Activated CD8-positive, alpha-beta T cell treated with anti-CD3 and anti-CD28 coated beads, Interleukin-2, amount 10 ng/mL, durations not matched to agents 7 days and 5 days (primary cell): ENCODE data around the gene RNF214. TPM values are rescaled to one million over a fixed set of nuclear protein-coding genes. Genes with fewer than 3 reads are reported as not detected.
"Not testable (repeated sequence)": the region's sequence is repeated elsewhere in the genome, so short reads cannot be mapped to it uniquely, and the experiment has no call there.

Experiments used
- ATAC-seq: fragments of 150-1000 bp; cut with Tn5 transposase; one replicate; pipeline ENCODE4 v1.10.0; 2021; ENCODE audit warnings: moderate library complexity
- CTCF ChIA-PET: fragments of 350-600 bp; sonication (Branson Sonifier 250); formaldehyde crosslinking; loops from one replicate; lab custom pipeline; 2021; ENCODE audit warnings: antibody characterized with exemption; lab: Charles Lee
- POLR2A ChIA-PET: fragments of 350-600 bp; sonication (Branson Sonifier 250); formaldehyde crosslinking; loops from one replicate; lab custom pipeline; 2021; ENCODE audit warnings: antibody characterized with exemption; lab: Charles Lee
- DNase-seq: peaks from one replicate; pipeline ENCODE4 v3.0.0-alpha.2; 2020
- H3K27ac Mint-ChIP-seq: one replicate; pipeline ENCODE4 v1.8.0; 2021; ENCODE audit warnings: mild to moderate bottlenecking, mixed read lengths
- H3K27me3 Mint-ChIP-seq: one replicate; pipeline ENCODE4 v1.8.0; 2021; ENCODE audit warnings: low read depth, mixed read lengths
- H3K36me3 Mint-ChIP-seq: one replicate; pipeline ENCODE4 v1.8.0; 2021; ENCODE audit warnings: low read depth, mixed read lengths
- H3K4me1 Mint-ChIP-seq: one replicate; pipeline ENCODE4 v1.8.0; 2021; ENCODE audit warnings: low read depth, mixed read lengths
- H3K4me3 Mint-ChIP-seq: one replicate; pipeline ENCODE4 v1.8.0; 2021; ENCODE audit warnings: mild to moderate bottlenecking, mixed read lengths
- H3K9me3 Mint-ChIP-seq: one replicate; pipeline ENCODE4 v1.8.0; 2022; ENCODE audit warnings: mixed read lengths; ENCODE audit not compliant: insufficient read depth
- total RNA-seq, 2 experiments: library from RNA; stranded (reverse); gene quantifications; one replicate each; pipeline ENCODE4 v1.2.3, GENCODE V29; 2021

Gene RNF214
- total RNA-seq, 2 experiments from 2014 or later, result 19.5 to 21.2 TPM

- ChIA-PET CTCF (no interaction called here), POLR2A (interaction anchor here (1.0 to 1.2 kb wide), 2 partner anchors 12 kb away, joined by 3 read pairs; partner anchors contain the start of gene CEP164)
- Mint-ChIP-seq H3K4me3 (peak overlapping the region; percentile 64), H3K4me1 (peaks cover 11% of the 10 kb centered on the region), H3K27me3 (peaks cover 50% of the 10 kb centered on the region), H3K36me3 (no peaks in the 10 kb centered on the region), H3K9me3 (no peaks in the 10 kb centered on the region), H3K27ac (no peak overlapping the region)
- DNase-seq, result no peak
- ATAC-seq, result peak; percentile 74
Observed at GRCh38 chr11:117315285-117316196, 83.1 kb downstream of the RNF214 start.

GRCh38 chr11:117316197-117316961, 83.9 kb downstream of the RNF214 start, which contains the start of gene BACE1:
Gene BACE1 (minus strand): TSS chr11:117316256. CDS start chr11:117315795, 461 bp downstream.
- Mint-ChIP-seq H3K4me1 (peaks cover 11% of the 10 kb centered on the region), H3K9me3 (no peaks in the 10 kb centered on the region), H3K27me3 (peaks cover 48% of the 10 kb centered on the region), H3K27ac (no peak within 1 kb of the TSS), H3K4me3 (peak within 1 kb of the TSS; percentile 64), H3K36me3 (no peaks in the 10 kb centered on the region)
- peak; percentile 27 for DNase-seq
- ChIA-PET POLR2A (interaction anchor here (1.0 to 1.2 kb wide), 2 partner anchors 12 to 13 kb away, joined by 3 read pairs; partner anchors contain the start of gene CEP164), CTCF (no interaction called here)
- ATAC-seq, result peak; percentile 34

- Mint-ChIP-seq H3K9me3 (no peaks in the 10 kb centered on the region), H3K36me3 (no peaks in the 10 kb centered on the region), H3K27ac (no peak overlapping the region), H3K27me3 (peaks cover 45% of the 10 kb centered on the region), H3K4me1 (peaks cover 11% of the 10 kb centered on the region), H3K4me3 (no peak overlapping the region)
- POLR2A ChIA-PET, result no interaction called here
- CTCF ChIA-PET, result no interaction called here
- DNase-seq, result no peak
- no peak for ATAC-seq
Observed at GRCh38 chr11:117318738-117319137, 86.3 kb downstream of the RNF214 start.

- Mint-ChIP-seq H3K27ac (no peak overlapping the region), H3K4me1 (peaks cover 11% of the 10 kb centered on the region), H3K36me3 (no peaks in the 10 kb centered on the region), H3K4me3 (no peak overlapping the region), H3K27me3 (peaks cover 42% of the 10 kb centered on the region), H3K9me3 (no peaks in the 10 kb centered on the region)
- ATAC-seq (no peak), DNase-seq (no peak)
- POLR2A ChIA-PET, result no interaction called here
- CTCF ChIA-PET, result no interaction called here
Observed at GRCh38 chr11:117319214-117319840, 86.9 kb downstream of the RNF214 start.

GRCh38 chr11:117327255-117327566, 94.7 kb downstream of the RNF214 start:
- not testable (repeated sequence) for H3K27ac Mint-ChIP-seq, DNase-seq, H3K36me3 Mint-ChIP-seq, H3K4me3 Mint-ChIP-seq, H3K4me1 Mint-ChIP-seq, H3K27me3 Mint-ChIP-seq, ATAC-seq, H3K9me3 Mint-ChIP-seq
- ChIA-PET CTCF (interaction anchor here (1.0 to 1.8 kb wide), 4 partner anchors 96 to 492 kb away, joined by 5 to 10 read pairs (median 6); partner anchors contain the start of gene PCSK7), POLR2A (interaction anchor here (0.6 to 2.3 kb wide), 4 partner anchors 11 to 96 kb away, joined by 3 to 15 read pairs (median 5); partner anchors contain the start of genes BACE1, PCSK7 and RNF214)

GRCh38 chr11:117327567-117328374, 95.3 kb downstream of the RNF214 start, which contains the start of gene CEP164:
Gene CEP164 (plus strand): TSS chr11:117327854. CDS start chr11:117338587, 10,733 bp downstream.
- Mint-ChIP-seq H3K9me3 (no peaks in the 10 kb centered on the region), H3K4me1 (peaks cover 5% of the 10 kb centered on the region), H3K27me3 (peaks cover 5% of the 10 kb centered on the region), H3K27ac (peak within 1 kb of the TSS; percentile 76), H3K36me3 (no peaks in the 10 kb centered on the region), H3K4me3 (peak within 1 kb of the TSS; percentile 64)
- ATAC-seq, result peak; percentile 98
- POLR2A ChIA-PET, result interaction anchor here (0.7 to 2.3 kb wide), 5 partner anchors 11 to 96 kb away, joined by 3 to 15 read pairs (median 4); partner anchors contain the start of genes BACE1, PCSK7 and RNF214
- DNase-seq, result peak; percentile 97
- CTCF ChIA-PET, result interaction anchor here (1.0 to 1.8 kb wide), 4 partner anchors 97 to 492 kb away, joined by 5 to 10 read pairs (median 6); partner anchors contain the start of gene PCSK7

- POLR2A ChIA-PET, result interaction anchor here (0.6 to 2.3 kb wide), 6 partner anchors 12 to 1244 kb away, joined by 3 to 15 read pairs (median 4); partner anchors contain the start of genes ARCN1, BACE1, PCSK7 and RNF214
- Mint-ChIP-seq H3K36me3 (no peaks in the 10 kb centered on the region), H3K4me1 (peaks cover 5% of the 10 kb centered on the region), H3K9me3 (no peaks in the 10 kb centered on the region), H3K4me3 (no peak overlapping the region), H3K27me3 (peaks cover 5% of the 10 kb centered on the region), H3K27ac (no peak overlapping the region)
- ATAC-seq (peak; percentile 5), DNase-seq (peak; percentile 36)
- CTCF ChIA-PET, result interaction anchor here (1.2 to 1.8 kb wide), 3 partner anchors 98 to 493 kb away, joined by 5 to 10 read pairs (median 6); partner anchors contain the start of gene PCSK7
Observed at GRCh38 chr11:117328375-117329010, 96.0 kb downstream of the RNF214 start.

GRCh38 chr11:117332843-117333242, 100.4 kb downstream of the RNF214 start:
- CTCF ChIA-PET, result no interaction called here
- H3K36me3 Mint-ChIP-seq, result peaks cover 4% of the 10 kb centered on the region
- no peaks in the 10 kb centered on the region for H3K9me3 Mint-ChIP-seq
- no peak for ATAC-seq
- H3K27me3 Mint-ChIP-seq, result no peaks in the 10 kb centered on the region
- no peaks in the 10 kb centered on the region for H3K4me1 Mint-ChIP-seq
- no peak overlapping the region for H3K4me3 Mint-ChIP-seq
- no peak for DNase-seq
- POLR2A ChIA-PET, result no interaction called here
- no peak overlapping the region for H3K27ac Mint-ChIP-seq

GRCh38 chr11:117333917-117334316, 101.4 kb downstream of the RNF214 start:
- CTCF ChIA-PET, result no interaction called here
- Mint-ChIP-seq H3K27me3 (no peaks in the 10 kb centered on the region), H3K36me3 (peaks cover 6% of the 10 kb centered on the region), H3K4me3 (no peak overlapping the region), H3K27ac (no peak overlapping the region), H3K9me3 (no peaks in the 10 kb centered on the region), H3K4me1 (no peaks in the 10 kb centered on the region)
- DNase-seq, result no peak
- POLR2A ChIA-PET, result no interaction called here
- no peak for ATAC-seq

GRCh38 chr11:117334896-117335295, 102.4 kb downstream of the RNF214 start:
- H3K4me3 Mint-ChIP-seq, result no peak overlapping the region
- H3K27me3 Mint-ChIP-seq, result no peaks in the 10 kb centered on the region
- no peaks in the 10 kb centered on the region for H3K9me3 Mint-ChIP-seq
- ChIA-PET POLR2A (interaction anchor here (0.5 kb wide), 1 partner anchor 16 kb away, joined by 6 read pairs; no protein-coding TSS in a partner anchor), CTCF (no interaction called here)
- ATAC-seq (no peak), DNase-seq (no peak)
- no peaks in the 10 kb centered on the region for H3K4me1 Mint-ChIP-seq
- no peak overlapping the region for H3K27ac Mint-ChIP-seq
- peaks cover 9% of the 10 kb centered on the region for H3K36me3 Mint-ChIP-seq
